Lower lobe of right lung (tissue), 2 donors: ENCODE results near the gene TREML4. TPM values are rescaled to one million over a fixed set of nuclear protein-coding genes. Genes with fewer than 3 reads are reported as not detected.

Source experiments
- ATAC-seq, 2 donors: fragments of 200-7000 bp; cut with Tn5 transposase; one replicate each; pipeline ENCODE4 v1.9.1; 2020 to 2022; ENCODE audit warnings: mild to moderate bottlenecking in 2 of 2, moderate library complexity in 2 of 2
- DNase-seq: peaks from one replicate; pipeline ENCODE4 v3.0.0-alpha.2; 2020
- H3K27ac ChIP-seq: fragments of 200-600 bp; one replicate; pipeline ENCODE4 v1.8.0; 2022
- H3K27me3 ChIP-seq: fragments of 200-600 bp; one replicate; pipeline ENCODE4 v1.8.0; 2022; ENCODE audit warnings: low read depth
- H3K36me3 ChIP-seq: fragments of 200-600 bp; one replicate; pipeline ENCODE4 v1.8.0; 2022; ENCODE audit warnings: mild to moderate bottlenecking
- H3K4me1 ChIP-seq: fragments of 200-600 bp; one replicate; pipeline ENCODE4 v1.8.0; 2022
- H3K4me3 ChIP-seq: fragments of 200-600 bp; one replicate; pipeline ENCODE4 v1.8.0; 2022; ENCODE audit warnings: mild to moderate bottlenecking
- H3K9me3 ChIP-seq: fragments of 200-600 bp; one replicate; pipeline ENCODE4 v1.8.0; 2022
- intact Hi-C: fragments of 100-400 bp; cut with DNase I; formaldehyde crosslinking; loops from one replicate; pipeline ENCODE4 v1.11.0; 2022
- total RNA-seq: library from RNA; stranded (reverse); fragmentation: NEBNext Ultra II Directional; extraction: Animal tissue kit (Norgen Biotek cat#: 25700); gene quantifications from one replicate; pipeline ENCODE4 v1.2.1, GENCODE V29; 2021
- TF ChIP-seq, protein P1 (sequence below): fragments of 200-600 bp; IDR thresholded peaks from one replicate; pipeline ENCODE4 v1.8.0; 2022; ENCODE audit warnings: antibody characterized with exemption, mild to moderate bottlenecking
- donor health status: DM: no; HTN: yes; CAD: no; lungs with severe emphysema.

TREML4 gene
- total RNA-seq, 1 donor from 2014 or later = not detected

GRCh38 chr6:41247288-41247865 is 19.2 kb downstream of the TREML4 start:
- Histone ChIP-seq H3K36me3 (no peaks in the 10 kb centered on the region), H3K9me3 (no peaks in the 10 kb centered on the region), H3K27me3 (no peaks in the 10 kb centered on the region), H3K27ac (no peak overlapping the region), H3K4me1 (no peaks in the 10 kb centered on the region), H3K4me3 (no peak overlapping the region)
- intact Hi-C loops = no loop called here
- TF ChIP-seq, protein P1, sequence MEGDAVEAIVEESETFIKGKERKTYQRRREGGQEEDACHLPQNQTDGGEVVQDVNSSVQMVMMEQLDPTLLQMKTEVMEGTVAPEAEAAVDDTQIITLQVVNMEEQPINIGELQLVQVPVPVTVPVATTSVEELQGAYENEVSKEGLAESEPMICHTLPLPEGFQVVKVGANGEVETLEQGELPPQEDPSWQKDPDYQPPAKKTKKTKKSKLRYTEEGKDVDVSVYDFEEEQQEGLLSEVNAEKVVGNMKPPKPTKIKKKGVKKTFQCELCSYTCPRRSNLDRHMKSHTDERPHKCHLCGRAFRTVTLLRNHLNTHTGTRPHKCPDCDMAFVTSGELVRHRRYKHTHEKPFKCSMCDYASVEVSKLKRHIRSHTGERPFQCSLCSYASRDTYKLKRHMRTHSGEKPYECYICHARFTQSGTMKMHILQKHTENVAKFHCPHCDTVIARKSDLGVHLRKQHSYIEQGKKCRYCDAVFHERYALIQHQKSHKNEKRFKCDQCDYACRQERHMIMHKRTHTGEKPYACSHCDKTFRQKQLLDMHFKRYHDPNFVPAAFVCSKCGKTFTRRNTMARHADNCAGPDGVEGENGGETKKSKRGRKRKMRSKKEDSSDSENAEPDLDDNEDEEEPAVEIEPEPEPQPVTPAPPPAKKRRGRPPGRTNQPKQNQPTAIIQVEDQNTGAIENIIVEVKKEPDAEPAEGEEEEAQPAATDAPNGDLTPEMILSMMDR = no peak
- DNase-seq = no peak
- peak in 1 of 2 donors; percentile 34 for ATAC-seq

- H3K36me3 ChIP-seq = no peaks in the 10 kb centered on the region
- intact Hi-C loops = no loop called here
- TF ChIP-seq, protein P1 = no peak
- H3K4me3 ChIP-seq = no peak overlapping the region
- H3K9me3 ChIP-seq = no peaks in the 10 kb centered on the region
- H3K4me1 ChIP-seq = no peaks in the 10 kb centered on the region
- ATAC-seq = no peak
- no peak overlapping the region for H3K27ac ChIP-seq
- H3K27me3 ChIP-seq = no peaks in the 10 kb centered on the region
- no peak for DNase-seq
These were observed 19.9 kb downstream of the TREML4 start for GRCh38 chr6:41247882-41248705.

- DNase-seq (no peak), ATAC-seq (peak in 1 of 2 donors; percentile 41)
- Histone ChIP-seq H3K27ac (no peak overlapping the region), H3K4me1 (peaks cover 8% of the 10 kb centered on the region), H3K36me3 (no peaks in the 10 kb centered on the region), H3K27me3 (no peaks in the 10 kb centered on the region), H3K9me3 (no peaks in the 10 kb centered on the region), H3K4me3 (no peak overlapping the region)
- intact Hi-C loops = no loop called here
- TF ChIP-seq, protein P1 = no peak
These were observed 24.4 kb downstream of the TREML4 start for GRCh38 chr6:41252401-41253169.

GRCh38 chr6:41255110-41255509 is 27.0 kb downstream of the TREML4 start:
- H3K36me3 ChIP-seq = no peaks in the 10 kb centered on the region
- no peaks in the 10 kb centered on the region for H3K9me3 ChIP-seq
- ATAC-seq (no peak), DNase-seq (no peak)
- intact Hi-C loops = no loop called here
- TF ChIP-seq, protein P1 = no peak
- no peak overlapping the region for H3K27ac ChIP-seq
- H3K27me3 ChIP-seq = no peaks in the 10 kb centered on the region
- no peak overlapping the region for H3K4me3 ChIP-seq
- H3K4me1 ChIP-seq = peaks cover 8% of the 10 kb centered on the region

DNA sequence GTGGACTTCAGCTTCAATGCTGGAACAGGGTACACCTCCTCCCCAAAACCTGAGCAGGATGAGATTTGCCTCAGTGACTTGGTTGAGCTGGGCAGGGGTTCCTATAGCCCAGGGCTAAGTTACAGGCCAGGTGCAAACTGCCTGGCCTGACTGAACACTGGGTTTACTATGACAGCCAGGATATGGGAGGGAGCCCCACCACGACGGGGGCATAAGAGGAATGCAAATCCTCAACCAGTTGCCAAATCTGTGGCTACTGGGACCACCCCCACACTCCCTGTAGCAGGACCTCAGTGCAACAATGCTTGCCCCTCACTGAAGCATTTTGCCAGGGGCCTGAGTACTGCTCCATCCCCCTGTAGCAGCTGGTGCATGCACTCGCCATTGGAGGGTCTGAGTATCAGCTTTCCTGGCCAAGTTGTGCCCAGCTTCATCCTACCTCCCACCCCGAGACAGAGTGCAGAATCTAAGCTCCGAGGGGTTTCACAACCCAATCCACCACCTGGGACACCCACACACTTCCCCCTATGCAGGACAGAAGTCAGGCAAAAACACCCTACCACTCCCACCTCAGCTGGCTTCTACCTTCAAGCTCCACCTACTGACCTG is 27.6 kb downstream of the TREML4 start:
- Histone ChIP-seq H3K36me3 (no peaks in the 10 kb centered on the region), H3K27me3 (no peaks in the 10 kb centered on the region), H3K9me3 (no peaks in the 10 kb centered on the region), H3K4me1 (peaks cover 8% of the 10 kb centered on the region), H3K27ac (no peak overlapping the region), H3K4me3 (no peak overlapping the region)
- TF ChIP-seq, protein P1 = no peak
- peak in 1 of 2 donors; percentile 8 for ATAC-seq
- intact Hi-C loops = no loop called here
- DNase-seq = no peak
